Activated naive CD8-positive, alpha-beta T cell treated with anti-CD3 and anti-CD28 coated beads, Interleukin-2, amount 50 U/mL, for 24 hours (primary cell): ENCODE measurements around the gene EXOC2.
"Not testable (repeated sequence)": the region's sequence is repeated elsewhere in the genome, so short reads cannot be mapped to it uniquely, and the experiment has no call there.

Source experiments
- ATAC-seq: fragments of 150-1000 bp; cut with Tn5 transposase; one replicate; pipeline ENCODE4 v1.10.0; 2021
- DNase-seq: peaks from one replicate; pipeline ENCODE4 v3.0.0; 2021
- H3K27ac Mint-ChIP-seq: one replicate; pipeline ENCODE4 v1.8.0; 2021; ENCODE audit warnings: mild to moderate bottlenecking, mixed read lengths
- H3K27me3 Mint-ChIP-seq: one replicate; pipeline ENCODE4 v1.8.0; 2021; ENCODE audit warnings: mixed read lengths
- H3K36me3 Mint-ChIP-seq: one replicate; pipeline ENCODE4 v1.8.0; 2021; ENCODE audit warnings: low read depth, mixed read lengths
- H3K4me1 Mint-ChIP-seq: one replicate; pipeline ENCODE4 v1.8.0; 2021; ENCODE audit warnings: mixed read lengths
- H3K4me3 Mint-ChIP-seq: one replicate; pipeline ENCODE4 v1.8.0; 2021; ENCODE audit warnings: mild to moderate bottlenecking, moderate library complexity, mixed read lengths
- H3K9me3 Mint-ChIP-seq: one replicate; pipeline ENCODE4 v1.8.0; 2021; ENCODE audit warnings: mixed read lengths

EXOC2 gene

GRCh38 chr6:701700-702479, 9.0 kb upstream of the EXOC2 start:
- Mint-ChIP-seq H3K9me3 (no peaks in the 10 kb centered on the region), H3K27me3 (peaks cover 6% of the 10 kb centered on the region)

GRCh38 chr6:701215-701614, 8.3 kb upstream of the EXOC2 start:
- Mint-ChIP-seq H3K27ac (no peak overlapping the region), H3K27me3 (peaks cover 4% of the 10 kb centered on the region), H3K4me3 (no peak overlapping the region), H3K36me3 (no peaks in the 10 kb centered on the region), H3K9me3 (no peaks in the 10 kb centered on the region), H3K4me1 (no peaks in the 10 kb centered on the region)
- DNase-seq (no peak), ATAC-seq (no peak)

More at GRCh38 chr6:701700-702479, 9.0 kb upstream of the EXOC2 start:
- H3K36me3 Mint-ChIP-seq = no peaks in the 10 kb centered on the region
- no peak overlapping the region for H3K4me3 Mint-ChIP-seq
- no peak for DNase-seq
- no peak for ATAC-seq
- no peaks in the 10 kb centered on the region for H3K4me1 Mint-ChIP-seq
- no peak overlapping the region for H3K27ac Mint-ChIP-seq

GRCh38 chr6:700490-700889, 7.6 kb upstream of the EXOC2 start:
- no peaks in the 10 kb centered on the region for H3K36me3 Mint-ChIP-seq
- no peak overlapping the region for H3K4me3 Mint-ChIP-seq
- H3K27me3 Mint-ChIP-seq = peaks cover 4% of the 10 kb centered on the region
- ATAC-seq (no peak), DNase-seq (no peak)
- H3K4me1 Mint-ChIP-seq = no peaks in the 10 kb centered on the region
- no peak overlapping the region for H3K27ac Mint-ChIP-seq
- H3K9me3 Mint-ChIP-seq = no peaks in the 10 kb centered on the region

- peaks cover 4% of the 10 kb centered on the region for H3K27me3 Mint-ChIP-seq
Observed at GRCh38 chr6:699319-699718, 6.4 kb upstream of the EXOC2 start.

GRCh38 chr6:694431-695126, 1.6 kb upstream of the EXOC2 start:
- not testable (repeated sequence) for H3K4me3 Mint-ChIP-seq, ATAC-seq, H3K9me3 Mint-ChIP-seq, DNase-seq, H3K27ac Mint-ChIP-seq, H3K27me3 Mint-ChIP-seq, H3K36me3 Mint-ChIP-seq
- peaks cover 23% of the 10 kb centered on the region for H3K4me1 Mint-ChIP-seq

More at GRCh38 chr6:699319-699718, 6.4 kb upstream of the EXOC2 start:
- DNase-seq (no peak), ATAC-seq (no peak)
- no peaks in the 10 kb centered on the region for H3K9me3 Mint-ChIP-seq
- H3K27ac Mint-ChIP-seq = no peak overlapping the region
- H3K36me3 Mint-ChIP-seq = no peaks in the 10 kb centered on the region
- H3K4me1 Mint-ChIP-seq = no peaks in the 10 kb centered on the region
- H3K4me3 Mint-ChIP-seq = no peak overlapping the region

GRCh38 chr6:693723-694009, 727 bp upstream of the EXOC2 start:
- H3K36me3 Mint-ChIP-seq = peaks cover 4% of the 10 kb centered on the region
- H3K4me3 Mint-ChIP-seq = peak overlapping the region; percentile 95
- no peaks in the 10 kb centered on the region for H3K9me3 Mint-ChIP-seq
- no peak for ATAC-seq
- H3K4me1 Mint-ChIP-seq = peaks cover 26% of the 10 kb centered on the region
- no peaks in the 10 kb centered on the region for H3K27me3 Mint-ChIP-seq
- no peak overlapping the region for H3K27ac Mint-ChIP-seq
- DNase-seq = no peak

- Mint-ChIP-seq H3K9me3 (no peaks in the 10 kb centered on the region), H3K4me1 (peaks cover 26% of the 10 kb centered on the region), H3K36me3 (peaks cover 4% of the 10 kb centered on the region), H3K27ac (peak overlapping the region; percentile 89), H3K27me3 (no peaks in the 10 kb centered on the region), H3K4me3 (peak overlapping the region; percentile 95)
- DNase-seq (peak; percentile 74), ATAC-seq (peak; percentile 89)
Observed at GRCh38 chr6:692356-692851, 535 bp downstream of the EXOC2 start.

- Mint-ChIP-seq H3K4me3 (no peak overlapping the region), H3K36me3 (peaks cover 4% of the 10 kb centered on the region), H3K9me3 (no peaks in the 10 kb centered on the region), H3K27ac (no peak overlapping the region), H3K27me3 (no peaks in the 10 kb centered on the region), H3K4me1 (peaks cover 37% of the 10 kb centered on the region)
- no peak for ATAC-seq
- DNase-seq = no peak
Observed at GRCh38 chr6:689223-689622, 3.7 kb downstream of the EXOC2 start.

- peaks cover 4% of the 10 kb centered on the region for H3K36me3 Mint-ChIP-seq
- no peak overlapping the region for H3K4me3 Mint-ChIP-seq
- H3K4me1 Mint-ChIP-seq = peaks cover 47% of the 10 kb centered on the region
- no peak for DNase-seq
- no peaks in the 10 kb centered on the region for H3K27me3 Mint-ChIP-seq
- no peak for ATAC-seq
- H3K27ac Mint-ChIP-seq = no peak overlapping the region
- H3K9me3 Mint-ChIP-seq = no peaks in the 10 kb centered on the region
Observed at GRCh38 chr6:686497-686896, 6.4 kb downstream of the EXOC2 start.

GRCh38 chr6:684831-685636, 7.9 kb downstream of the EXOC2 start:
- H3K4me1 Mint-ChIP-seq = peaks cover 46% of the 10 kb centered on the region
- peak; percentile 5 for DNase-seq
- H3K27ac Mint-ChIP-seq = peak overlapping the region; percentile 82
- peak overlapping the region; percentile 12 for H3K4me3 Mint-ChIP-seq
- peak; percentile 94 for ATAC-seq
- H3K9me3 Mint-ChIP-seq = no peaks in the 10 kb centered on the region
- no peaks in the 10 kb centered on the region for H3K27me3 Mint-ChIP-seq
- H3K36me3 Mint-ChIP-seq = peaks cover 5% of the 10 kb centered on the region

- Mint-ChIP-seq H3K4me3 (peak overlapping the region; percentile 43), H3K27me3 (no peaks in the 10 kb centered on the region), H3K36me3 (peaks cover 5% of the 10 kb centered on the region), H3K9me3 (no peaks in the 10 kb centered on the region), H3K27ac (peak overlapping the region; percentile 34), H3K4me1 (peaks cover 49% of the 10 kb centered on the region)
- peak; percentile 51 for ATAC-seq
- no peak for DNase-seq
Observed at GRCh38 chr6:683742-684440, 9.0 kb downstream of the EXOC2 start.

GRCh38 chr6:680666-681340, 12.1 kb downstream of the EXOC2 start:
- H3K27ac Mint-ChIP-seq = no peak overlapping the region
- no peak for ATAC-seq

GRCh38 chr6:680251-680650, 12.7 kb downstream of the EXOC2 start:
- Mint-ChIP-seq H3K27me3 (no peaks in the 10 kb centered on the region), H3K9me3 (no peaks in the 10 kb centered on the region), H3K4me3 (no peak overlapping the region), H3K36me3 (peaks cover 9% of the 10 kb centered on the region), H3K4me1 (peaks cover 45% of the 10 kb centered on the region), H3K27ac (no peak overlapping the region)
- ATAC-seq (no peak), DNase-seq (no peak)

More at GRCh38 chr6:680666-681340, 12.1 kb downstream of the EXOC2 start:
- Mint-ChIP-seq H3K4me1 (peaks cover 49% of the 10 kb centered on the region), H3K36me3 (peaks cover 9% of the 10 kb centered on the region), H3K27me3 (no peaks in the 10 kb centered on the region), H3K9me3 (no peaks in the 10 kb centered on the region), H3K4me3 (no peak overlapping the region)
- DNase-seq = no peak

- no peak overlapping the region for H3K27ac Mint-ChIP-seq
- H3K4me1 Mint-ChIP-seq = peaks cover 48% of the 10 kb centered on the region
- no peaks in the 10 kb centered on the region for H3K9me3 Mint-ChIP-seq
- H3K36me3 Mint-ChIP-seq = peaks cover 9% of the 10 kb centered on the region
- no peak for ATAC-seq
- H3K4me3 Mint-ChIP-seq = no peak overlapping the region
- DNase-seq = no peak
- no peaks in the 10 kb centered on the region for H3K27me3 Mint-ChIP-seq
Observed at GRCh38 chr6:679282-679681, 13.7 kb downstream of the EXOC2 start.
